Activated CD4-positive, alpha-beta T cell treated with anti-CD3 and anti-CD28 coated beads, Interleukin-2, amount 10 ng/mL, durations not matched to agents 24 days and 14 days (primary cell): ENCODE measurements around the gene TAS1R1. TPM values are rescaled to one million over a fixed set of nuclear protein-coding genes. Genes with fewer than 3 reads are reported as not detected.
A peak's percentile ranks its signal among the peaks of the same experiment; 100 is the strongest.

ENCODE experiments used
- DNase-seq: peaks from one replicate; pipeline ENCODE4 v3.0.0; 2022
- H3K27ac Mint-ChIP-seq: one replicate; pipeline ENCODE4 v1.8.0; 2022; ENCODE audit warnings: mild to moderate bottlenecking, mixed read lengths
- H3K27me3 Mint-ChIP-seq: one replicate; pipeline ENCODE4 v1.8.0; 2022; ENCODE audit warnings: mixed read lengths
- H3K36me3 Mint-ChIP-seq: one replicate; pipeline ENCODE4 v1.8.0; 2022; ENCODE audit warnings: low read depth, mild to moderate bottlenecking, mixed read lengths
- H3K4me1 Mint-ChIP-seq: one replicate; pipeline ENCODE4 v1.8.0; 2021; ENCODE audit warnings: mixed read lengths
- H3K4me3 Mint-ChIP-seq: one replicate; pipeline ENCODE4 v1.8.0; 2022; ENCODE audit warnings: mild to moderate bottlenecking, moderate library complexity, mixed read lengths
- H3K9me3 Mint-ChIP-seq: one replicate; pipeline ENCODE4 v1.8.0; 2021; ENCODE audit warnings: mixed read lengths
- intact Hi-C: fragments of 100-400 bp; cut with micrococcal nuclease; formaldehyde crosslinking; loops from one replicate; pipeline ENCODE4 v1.15.1; 2023
- total RNA-seq: library from RNA; stranded (reverse); gene quantifications from 2 replicates; pipeline ENCODE4 v1.2.3, GENCODE V29; 2022

TAS1R1 gene
- total RNA-seq, 1 donor from 2014 or later = not detected

GRCh38 chr1:6572653-6573383 is 17.7 kb downstream of the TAS1R1 start:
- intact Hi-C loops = no loop called here
- Mint-ChIP-seq H3K4me3 (no peak overlapping the region), H3K9me3 (peaks cover 5% of the 10 kb centered on the region), H3K36me3 (no peaks in the 10 kb centered on the region), H3K27me3 (peaks cover 18% of the 10 kb centered on the region), H3K4me1 (peaks cover 6% of the 10 kb centered on the region), H3K27ac (no peak overlapping the region)
- no peak for DNase-seq

- no peak for DNase-seq
- intact Hi-C loops = no loop called here
- Mint-ChIP-seq H3K4me3 (no peak overlapping the region), H3K36me3 (no peaks in the 10 kb centered on the region), H3K4me1 (peaks cover 6% of the 10 kb centered on the region), H3K9me3 (peaks cover 5% of the 10 kb centered on the region), H3K27ac (no peak overlapping the region), H3K27me3 (peaks cover 15% of the 10 kb centered on the region)
Observed at GRCh38 chr1:6574025-6574620, 19.0 kb downstream of the TAS1R1 start.

GRCh38 chr1:6574818-6575217 is 19.7 kb downstream of the TAS1R1 start:
- Mint-ChIP-seq H3K9me3 (peaks cover 5% of the 10 kb centered on the region), H3K27me3 (peaks cover 12% of the 10 kb centered on the region), H3K4me3 (no peak overlapping the region), H3K27ac (no peak overlapping the region), H3K36me3 (peaks cover under 1% of the 10 kb centered on the region), H3K4me1 (peaks cover 9% of the 10 kb centered on the region)
- DNase-seq = no peak
- intact Hi-C loops = no loop called here

- Mint-ChIP-seq H3K9me3 (no peaks in the 10 kb centered on the region), H3K36me3 (peaks cover 7% of the 10 kb centered on the region), H3K27me3 (no peaks in the 10 kb centered on the region), H3K27ac (no peak overlapping the region), H3K4me3 (no peak overlapping the region), H3K4me1 (peaks cover 21% of the 10 kb centered on the region)
- intact Hi-C loops = no loop called here
- DNase-seq = no peak
Observed at GRCh38 chr1:6577831-6578525, 22.9 kb downstream of the TAS1R1 start.

- H3K4me1 Mint-ChIP-seq = peaks cover 21% of the 10 kb centered on the region
- H3K27me3 Mint-ChIP-seq = no peaks in the 10 kb centered on the region
- peak overlapping the region; percentile 93 for H3K27ac Mint-ChIP-seq
- peak overlapping the region; percentile 96 for H3K4me3 Mint-ChIP-seq
- DNase-seq = no peak
- no peaks in the 10 kb centered on the region for H3K9me3 Mint-ChIP-seq
- peaks cover 7% of the 10 kb centered on the region for H3K36me3 Mint-ChIP-seq
- intact Hi-C loops = loop anchor here (1.0 kb wide), 1 partner anchor 24 kb away; the partner anchor contains the start of gene NOL9
Observed at GRCh38 chr1:6578624-6579373, 23.7 kb downstream of the TAS1R1 start.

- Mint-ChIP-seq H3K9me3 (no peaks in the 10 kb centered on the region), H3K4me3 (peak within 1 kb of the TSS; percentile 96)
Observed at GRCh38 chr1:6579374-6580118, 24.4 kb downstream of the TAS1R1 start, which contains the start of gene ZBTB48. Gene ZBTB48, plus strand, starts transcription at chr1:6579994. Its CDS starts 616 bp downstream, at chr1:6580610.

GRCh38 chr1:6580119-6580592 is 25.0 kb downstream of the TAS1R1 start:
- H3K9me3 Mint-ChIP-seq = no peaks in the 10 kb centered on the region
- DNase-seq = no peak
- intact Hi-C loops = loop anchor here (1.0 kb wide), 1 partner anchor 21 kb away; no protein-coding TSS in a partner anchor
- H3K4me1 Mint-ChIP-seq = peaks cover 29% of the 10 kb centered on the region
- peaks cover 8% of the 10 kb centered on the region for H3K36me3 Mint-ChIP-seq
- peak overlapping the region; percentile 96 for H3K4me3 Mint-ChIP-seq
- H3K27ac Mint-ChIP-seq = peak overlapping the region; percentile 93
- H3K27me3 Mint-ChIP-seq = no peaks in the 10 kb centered on the region

More at GRCh38 chr1:6579374-6580118, 24.4 kb downstream of the TAS1R1 start, which contains the start of gene ZBTB48:
- intact Hi-C loops = loop anchor here (1.0 kb wide), 2 partner anchors 22 to 25 kb away; partner anchors contain the start of gene NOL9
- Mint-ChIP-seq H3K27me3 (no peaks in the 10 kb centered on the region), H3K36me3 (peaks cover 7% of the 10 kb centered on the region), H3K4me1 (peaks cover 24% of the 10 kb centered on the region), H3K27ac (peak within 1 kb of the TSS; percentile 93)
- peak; percentile 99 for DNase-seq

GRCh38 chr1:6580593-6581409 is 25.7 kb downstream of the TAS1R1 start:
- Mint-ChIP-seq H3K27ac (peak overlapping the region; percentile 93), H3K36me3 (peaks cover 8% of the 10 kb centered on the region), H3K27me3 (no peaks in the 10 kb centered on the region), H3K4me1 (peaks cover 30% of the 10 kb centered on the region), H3K4me3 (peak overlapping the region; percentile 96), H3K9me3 (no peaks in the 10 kb centered on the region)
- DNase-seq = peak; percentile 67
- intact Hi-C loops = loop anchor here (1.0 kb wide), 1 partner anchor 20 kb away; no protein-coding TSS in a partner anchor

- peaks cover 8% of the 10 kb centered on the region for H3K36me3 Mint-ChIP-seq
- peaks cover 30% of the 10 kb centered on the region for H3K4me1 Mint-ChIP-seq
- H3K27me3 Mint-ChIP-seq = no peaks in the 10 kb centered on the region
- no peak for DNase-seq
- peak overlapping the region; percentile 10 for H3K27ac Mint-ChIP-seq
- H3K4me3 Mint-ChIP-seq = peak overlapping the region; percentile 96
- H3K9me3 Mint-ChIP-seq = no peaks in the 10 kb centered on the region
- intact Hi-C loops = no loop called here
Observed at GRCh38 chr1:6581561-6582305, 26.6 kb downstream of the TAS1R1 start.

GRCh38 chr1:6582370-6582769 is 27.3 kb downstream of the TAS1R1 start:
- peak overlapping the region; percentile 45 for H3K27ac Mint-ChIP-seq
- intact Hi-C loops = no loop called here
- H3K4me3 Mint-ChIP-seq = peak overlapping the region; percentile 41
- DNase-seq = no peak
- H3K9me3 Mint-ChIP-seq = no peaks in the 10 kb centered on the region
- H3K27me3 Mint-ChIP-seq = no peaks in the 10 kb centered on the region
- peaks cover 31% of the 10 kb centered on the region for H3K4me1 Mint-ChIP-seq
- H3K36me3 Mint-ChIP-seq = peaks cover 8% of the 10 kb centered on the region

GRCh38 chr1:6584126-6585080 is 29.3 kb downstream of the TAS1R1 start:
- Mint-ChIP-seq H3K4me3 (no peak overlapping the region), H3K4me1 (peaks cover 31% of the 10 kb centered on the region), H3K9me3 (no peaks in the 10 kb centered on the region), H3K36me3 (peaks cover 8% of the 10 kb centered on the region), H3K27me3 (no peaks in the 10 kb centered on the region), H3K27ac (no peak overlapping the region)
- intact Hi-C loops = no loop called here
- DNase-seq = no peak
